HG03135 (cell line): ENCODE data around the gene OR5T2.
"Not testable (repeated sequence)": the region's sequence is repeated elsewhere in the genome, so short reads cannot be mapped to it uniquely, and the experiment has no call there.

Experiments
- ATAC-seq: cut with Tn5 transposase; IDR thresholded peaks from one replicate; pipeline ENCODE4 v1.9.1; 2021; ENCODE audit warnings: mild to moderate bottlenecking, moderate library complexity; ENCODE audit not compliant: unreplicated experiment

The OR5T2 gene

GRCh38 chr11:56234155-56234554 lies at the start of gene OR5T2:
Gene OR5T2, minus strand, starts transcription at chr11:56234255. Its CDS starts 1,193 bp downstream, at chr11:56233062.
- no peak for ATAC-seq

GRCh38 chr11:56273854-56274253 lies 39.8 kb upstream of the OR5T2 start, which contains the start of gene OR5T1:
Gene OR5T1, plus strand, starts transcription at chr11:56274154. Its CDS starts 1,485 bp downstream, at chr11:56275639.
- ATAC-seq = no peak

GRCh38 chr11:56271092-56271491 lies 37.0 kb upstream of the OR5T2 start:
- ATAC-seq = no peak

- ATAC-seq = no peak
Observed at GRCh38 chr11:56251954-56252353, 17.9 kb upstream of the OR5T2 start, which contains the start of gene OR5T3. Gene OR5T3, plus strand, starts transcription at chr11:56252254. Its CDS starts 0 bp downstream, at chr11:56252254.

GRCh38 chr11:56219735-56220134 lies 14.3 kb downstream of the OR5T2 start:
- not testable (repeated sequence) for ATAC-seq

- no peak for ATAC-seq
Observed at GRCh38 chr11:56214537-56214936, 19.5 kb downstream of the OR5T2 start.

- no peak for ATAC-seq
Observed at GRCh38 chr11:56207790-56208189, 26.3 kb downstream of the OR5T2 start.

GRCh38 chr11:56197367-56197766 lies 36.7 kb downstream of the OR5T2 start:
- ATAC-seq = no peak

- ATAC-seq = no peak
Observed at GRCh38 chr11:56196705-56197104, 37.4 kb downstream of the OR5T2 start.

- no peak for ATAC-seq
Observed at GRCh38 chr11:56188602-56189001, 45.5 kb downstream of the OR5T2 start.

GRCh38 chr11:56183459-56183858 lies 50.6 kb downstream of the OR5T2 start:
- no peak for ATAC-seq
